Measurements from ENCODE around the gene ATP10A. TPM values are rescaled to one million over a fixed set of nuclear protein-coding genes. Genes with fewer than 3 reads are reported as not detected.

Gene ATP10A
- total and polyA plus RNA-seq, 9 donors, result 0.28 to 3.2 (median 1.1) TPM

DNA sequence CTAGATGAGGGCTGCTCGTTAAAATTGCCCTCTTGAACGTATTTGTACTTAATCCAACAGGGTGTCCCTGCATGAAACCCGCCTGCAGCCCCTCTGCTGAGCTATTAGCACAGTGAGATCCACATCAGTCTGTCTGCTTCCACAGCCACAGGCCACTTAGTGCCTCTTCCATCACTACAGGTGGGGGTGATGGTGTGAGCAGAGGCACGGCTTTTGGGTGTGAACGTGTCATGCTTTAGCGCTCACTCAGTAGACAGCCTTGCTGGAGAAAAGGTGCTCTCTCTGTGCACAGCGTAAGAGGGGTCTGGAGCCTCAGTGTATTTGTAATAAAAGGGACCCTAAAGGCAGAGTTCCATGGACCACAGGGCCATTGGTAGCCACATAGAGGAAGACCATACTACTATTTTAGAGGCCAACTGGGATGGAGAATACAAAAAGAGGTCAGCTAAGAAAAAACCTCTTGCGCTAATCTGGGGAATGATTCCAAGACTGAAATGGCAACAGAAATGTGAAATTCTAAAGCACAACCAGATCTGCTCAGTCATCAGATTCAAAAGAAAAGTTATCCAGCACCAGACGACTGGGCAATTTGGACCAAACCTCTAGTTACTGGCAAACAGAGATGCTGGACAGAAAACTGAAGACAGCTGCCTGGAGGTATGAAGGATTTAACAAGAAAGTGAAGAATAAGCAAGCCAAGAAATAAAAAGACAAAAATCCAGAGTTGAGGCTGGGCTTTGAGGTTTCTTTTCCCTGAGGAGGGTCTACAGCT is 120.2 kb downstream of the ATP10A start:
- Histone ChIP-seq H3K9me3 (no peaks in the 10 kb centered on the region), H3K27me3 (no peaks in the 10 kb centered on the region), H3K4me1 (ENCODE audit: insufficient read depth) (peaks cover 3% of the 10 kb centered on the region), H3K36me3 (no peaks in the 10 kb centered on the region), H3K4me3 (no peak overlapping the region), H3K27ac (no peak overlapping the region)
- WGBS, 3 donors, result 57 to 80% (median 57%) methylated on average over 9 of the region's 9 CpGs
- intact Hi-C loops (cut with DNase I), result loop anchor here in 1 of 4 donors (10.0 kb wide), 1 partner anchor 62 kb away; no protein-coding TSS in a partner anchor
- DNase-seq, result no peak
- TF ChIP-seq POLR2A (IDR thresholded peaks at IDR 0.05) (no peak), EP300 (IDR thresholded peaks at IDR 0.05) (no peak)
- TF ChIP-seq, protein P1, sequence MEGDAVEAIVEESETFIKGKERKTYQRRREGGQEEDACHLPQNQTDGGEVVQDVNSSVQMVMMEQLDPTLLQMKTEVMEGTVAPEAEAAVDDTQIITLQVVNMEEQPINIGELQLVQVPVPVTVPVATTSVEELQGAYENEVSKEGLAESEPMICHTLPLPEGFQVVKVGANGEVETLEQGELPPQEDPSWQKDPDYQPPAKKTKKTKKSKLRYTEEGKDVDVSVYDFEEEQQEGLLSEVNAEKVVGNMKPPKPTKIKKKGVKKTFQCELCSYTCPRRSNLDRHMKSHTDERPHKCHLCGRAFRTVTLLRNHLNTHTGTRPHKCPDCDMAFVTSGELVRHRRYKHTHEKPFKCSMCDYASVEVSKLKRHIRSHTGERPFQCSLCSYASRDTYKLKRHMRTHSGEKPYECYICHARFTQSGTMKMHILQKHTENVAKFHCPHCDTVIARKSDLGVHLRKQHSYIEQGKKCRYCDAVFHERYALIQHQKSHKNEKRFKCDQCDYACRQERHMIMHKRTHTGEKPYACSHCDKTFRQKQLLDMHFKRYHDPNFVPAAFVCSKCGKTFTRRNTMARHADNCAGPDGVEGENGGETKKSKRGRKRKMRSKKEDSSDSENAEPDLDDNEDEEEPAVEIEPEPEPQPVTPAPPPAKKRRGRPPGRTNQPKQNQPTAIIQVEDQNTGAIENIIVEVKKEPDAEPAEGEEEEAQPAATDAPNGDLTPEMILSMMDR (IDR thresholded peaks at IDR 0.05), result no peak

DNA sequence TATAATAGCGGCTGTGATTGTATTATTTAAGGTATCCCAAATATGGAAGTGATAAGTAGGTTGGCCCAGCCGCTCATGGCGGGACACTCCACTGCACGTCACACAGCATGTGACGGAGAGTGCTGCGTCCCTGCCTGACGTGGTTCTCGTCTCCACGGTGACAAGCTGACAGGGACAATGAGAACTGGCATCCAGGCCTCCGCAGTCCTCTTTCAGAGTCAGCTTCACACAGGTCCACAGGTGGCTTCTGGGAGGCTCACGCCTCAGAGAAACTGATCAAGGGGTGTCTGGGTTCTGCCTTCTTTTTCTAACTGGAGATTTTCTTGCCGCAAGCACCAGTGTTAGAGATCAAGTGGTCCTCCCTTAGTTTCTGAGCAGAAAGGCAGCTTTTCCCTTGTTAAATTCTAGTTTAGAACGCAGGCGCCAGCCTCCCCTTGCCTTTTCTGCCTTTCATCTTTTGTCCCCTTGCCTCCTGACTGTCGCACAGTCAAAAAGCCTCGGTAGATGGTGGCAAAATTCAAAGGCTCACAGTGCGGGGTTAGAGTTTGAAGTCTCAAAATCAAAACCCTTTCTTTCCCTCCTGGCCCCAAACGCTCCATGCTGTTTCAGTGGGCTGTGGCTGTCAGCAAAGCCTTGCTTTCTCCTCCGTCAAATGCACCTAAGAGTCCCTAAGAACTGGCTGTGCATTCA is 120.9 kb downstream of the ATP10A start:
- no peaks in the 10 kb centered on the region for H3K9me3 ChIP-seq
- H3K36me3 ChIP-seq, result no peaks in the 10 kb centered on the region
- H3K4me3 ChIP-seq, result no peak overlapping the region
- H3K27ac ChIP-seq, result no peak overlapping the region
- intact Hi-C loops (cut with DNase I), result loop anchor here in 1 of 4 donors (10.0 kb wide), 1 partner anchor 63 kb away; no protein-coding TSS in a partner anchor
- no peaks in the 10 kb centered on the region for H3K27me3 ChIP-seq
- H3K4me1 ChIP-seq (ENCODE audit: insufficient read depth), result peaks cover 3% of the 10 kb centered on the region
- 78 to 95% (median 85%) methylated on average over 19 of the region's 19 CpGs for WGBS, 3 donors
- TF ChIP-seq POLR2A (IDR thresholded peaks at IDR 0.05) (no peak), EP300 (IDR thresholded peaks at IDR 0.05) (no peak)
- TF ChIP-seq, protein P1 (IDR thresholded peaks at IDR 0.05), result no peak
- no peak for DNase-seq

DNA sequence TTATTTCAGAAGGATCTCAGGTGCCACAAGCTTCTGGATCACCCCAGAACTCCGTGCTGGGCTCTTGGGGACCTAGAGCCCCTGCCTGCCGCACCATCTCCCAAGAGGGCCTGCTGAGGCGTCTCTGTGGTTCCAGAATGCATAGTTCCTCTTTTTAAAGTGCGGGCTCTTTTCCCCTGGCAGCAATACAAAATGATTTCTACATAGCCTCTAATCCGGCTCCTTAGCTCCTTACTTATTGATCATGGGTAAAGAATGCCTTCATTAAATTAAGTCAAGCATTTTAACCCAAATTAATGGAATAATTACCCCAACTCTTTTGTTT is 121.9 kb downstream of the ATP10A start:
- DNase-seq, result no peak
- WGBS, 3 donors, result 91 to 93% (median 92%) methylated on average over 5 of the region's 5 CpGs
- Histone ChIP-seq H3K4me3 (no peak overlapping the region), H3K27me3 (no peaks in the 10 kb centered on the region), H3K27ac (no peak overlapping the region), H3K9me3 (no peaks in the 10 kb centered on the region), H3K36me3 (no peaks in the 10 kb centered on the region), H3K4me1 (ENCODE audit: insufficient read depth) (peaks cover 4% of the 10 kb centered on the region)
- TF ChIP-seq POLR2A (IDR thresholded peaks at IDR 0.05), result no peak
- TF ChIP-seq EP300 (IDR thresholded peaks at IDR 0.05), result no peak
- TF ChIP-seq, protein P1 (IDR thresholded peaks at IDR 0.05), result no peak
- intact Hi-C loops (cut with DNase I), result loop anchor here in 1 of 4 donors (10.0 kb wide), 1 partner anchor 64 kb away; no protein-coding TSS in a partner anchor

DNA sequence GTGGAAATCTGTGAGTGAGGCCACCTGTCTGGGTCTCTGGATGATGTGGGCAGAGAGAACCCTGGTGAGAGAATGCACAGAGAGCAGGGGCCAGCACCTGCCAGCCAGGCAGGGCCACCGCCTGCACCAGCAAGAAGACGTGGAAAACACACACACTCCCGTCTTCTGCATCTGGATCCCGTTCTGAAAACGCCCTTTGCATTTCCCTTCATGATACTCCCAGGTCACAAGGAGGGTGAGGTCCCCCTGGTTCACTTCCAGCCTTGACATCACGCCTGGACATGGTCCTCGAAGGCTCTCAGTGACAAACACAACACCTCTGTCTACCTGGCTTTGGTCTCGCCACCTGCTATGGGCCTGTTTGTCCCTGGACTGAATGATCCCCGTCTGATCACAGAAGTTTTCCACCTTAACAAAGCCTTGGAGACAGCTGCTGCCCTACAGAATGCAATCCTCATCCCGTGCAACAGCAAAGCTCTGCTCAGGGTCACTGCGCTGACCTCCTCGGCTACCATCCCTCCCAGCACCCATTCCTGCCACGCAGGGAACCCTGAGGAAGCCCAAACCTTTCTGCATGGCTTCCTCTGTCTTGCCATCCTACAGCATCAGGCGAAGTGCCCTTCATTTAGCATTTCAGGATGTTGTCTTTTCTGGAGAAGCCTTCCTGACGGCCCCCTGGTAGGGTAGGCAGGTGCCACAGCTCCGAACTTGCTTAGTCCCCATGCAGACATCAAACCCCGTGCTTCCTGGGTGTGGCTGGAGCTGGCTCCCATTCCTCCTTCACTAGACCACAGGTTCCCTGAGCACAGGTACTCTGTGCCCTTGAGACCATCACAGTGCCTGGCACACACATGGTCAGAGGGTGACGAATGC is 122.5 kb downstream of the ATP10A start:
- 78 to 89% (median 80%) methylated on average over 18 of the region's 18 CpGs for WGBS, 3 donors
- peaks cover 4% of the 10 kb centered on the region for H3K4me1 ChIP-seq (ENCODE audit: insufficient read depth)

More for the DNA sequence above, 122.5 kb downstream of the ATP10A start:
- Histone ChIP-seq H3K9me3 (no peaks in the 10 kb centered on the region), H3K36me3 (no peaks in the 10 kb centered on the region), H3K27ac (no peak overlapping the region), H3K27me3 (no peaks in the 10 kb centered on the region), H3K4me3 (no peak overlapping the region)
- intact Hi-C loops (cut with DNase I), result loop anchor here in 1 of 4 donors (10.0 kb wide), 1 partner anchor 64 kb away; no protein-coding TSS in a partner anchor
- TF ChIP-seq EP300 (IDR thresholded peaks at IDR 0.05), result no peak
- no peak for DNase-seq

All from ovary (tissue), 9 donors.